PC-3 (cell line): ENCODE results near the gene PLA2G2A. TPM values are rescaled to one million over a fixed set of nuclear protein-coding genes. Genes with fewer than 3 reads are reported as not detected.

ENCODE experiments used
- ATAC-seq: fragments of 200-7000 bp; cut with Tn5 transposase; 2 replicates; pipeline ENCODE4 v1.9.1; 2020; ENCODE audit warnings: mild to moderate bottlenecking, moderate library complexity
- BruUV-seq: library from RNA; stranded (reverse); fragments of 400-500 nt; replicated peaks from 2 replicates; lab custom pipeline; 2021; lab: Mats Ljungman, UMichigan
- CTCF ChIA-PET: fragments of 300-600 bp; sonication (Branson Sonifier 250); formaldehyde crosslinking; loops from one replicate; lab custom pipeline; 2022; ENCODE audit warnings: antibody characterized with exemption; lab: Charles Lee
- POLR2A ChIA-PET: fragments of 300-600 bp; sonication (Branson Sonifier 250); formaldehyde crosslinking; loops from one replicate; lab custom pipeline; 2022; ENCODE audit warnings: antibody characterized with exemption; ENCODE audit not compliant: unreplicated experiment; lab: Charles Lee
- DNase-seq: peaks from one replicate; pipeline ENCODE4 v3.0.0-alpha.2; 2015
- H2AFZ ChIP-seq: fragments of 300-600 bp; sonication (generic); 2 replicates; pipeline ENCODE4 v1.6.0; 2016; ENCODE audit warnings: antibody characterized with exemption, low read length
- H3F3A ChIP-seq: fragments of 300-600 bp; sonication (generic); one replicate; pipeline ENCODE4 v1.6.0; 2017; ENCODE audit warnings: antibody characterized with exemption, low read length, control low read depth, mild to moderate bottlenecking; ENCODE audit not compliant: unreplicated experiment
- H3K27ac ChIP-seq: fragments of 300-600 bp; sonication (generic); 2 replicates; pipeline ENCODE4 v1.5.1; 2016; ENCODE audit warnings: mild to moderate bottlenecking, low read length
- H3K27me3 ChIP-seq: fragments of 300-600 bp; sonication (generic); 2 replicates; pipeline ENCODE4 v1.6.1; 2016; ENCODE audit warnings: low read length, mixed read lengths
- H3K36me3 ChIP-seq: fragments of 300-600 bp; sonication (generic); 2 replicates; pipeline ENCODE4 v1.6.1; 2016; ENCODE audit warnings: low read depth, mixed run types, low read length, mixed read lengths
- H3K4me1 ChIP-seq: fragments of 300-600 bp; sonication (generic); 2 replicates; pipeline ENCODE4 v1.5.1; 2016; ENCODE audit warnings: low read length; ENCODE audit not compliant: insufficient read depth
- H3K4me2 ChIP-seq: fragments of 300-600 bp; sonication (generic); 2 replicates; pipeline ENCODE4 v1.6.0; 2016; ENCODE audit warnings: low read length
- H3K4me3 ChIP-seq: fragments of 300-600 bp; sonication (generic); 2 replicates; pipeline ENCODE4 v1.5.1; 2016; ENCODE audit warnings: mild to moderate bottlenecking, low read length, mixed read lengths
- H3K79me2 ChIP-seq: fragments of 300-600 bp; sonication (generic); 2 replicates; pipeline ENCODE4 v1.6.1; 2017; ENCODE audit warnings: low read length, mixed read lengths
- H3K9ac ChIP-seq: fragments of 300-600 bp; sonication (generic); 2 replicates; pipeline ENCODE4 v1.6.0; 2016; ENCODE audit warnings: mild to moderate bottlenecking, low read length
- H3K9me2 ChIP-seq: fragments of 300-600 bp; sonication (generic); replicated peaks from 2 replicates; pipeline ENCODE4 v1.6.1; 2016; ENCODE audit warnings: mixed run types, low read length, mixed read lengths
- H3K9me3 ChIP-seq: fragments of 300-600 bp; sonication (generic); 2 replicates; pipeline ENCODE4 v1.6.1; 2016; ENCODE audit warnings: low read length, mixed read lengths
- H4K20me1 ChIP-seq: fragments of 300-600 bp; sonication (generic); 2 replicates; pipeline ENCODE4 v1.6.1; 2016; ENCODE audit warnings: low read length, mixed read lengths
- EZH2 ChIP-seq: fragments of 300-600 bp; sonication (generic); IDR thresholded peaks from one replicate; pipeline ENCODE4 v1.6.1; 2017; ENCODE audit warnings: antibody characterized with exemption, mild to moderate bottlenecking, low read length; ENCODE audit not compliant: unreplicated experiment
- EZH2phosphoT487 ChIP-seq: fragments of 300-600 bp; sonication (generic); IDR thresholded peaks from 2 replicates; pipeline ENCODE4 v1.6.1; 2018; ENCODE audit warnings: mild to moderate bottlenecking, antibody characterized with exemption, low read length, borderline replicate concordance
- intact Hi-C: fragments of 100-400 bp; cut with micrococcal nuclease; formaldehyde crosslinking; loops from 2 replicates; pipeline ENCODE4 v1.9.0; 2023
- total RNA-seq: library from RNA; depleted of rRNA; stranded (reverse); fragments of >200 nt; gene quantifications from 2 replicates; pipeline ENCODE4 v1.2.3, GENCODE V29; 2014
- TF ChIP-seq, protein P1 (sequence below): fragments of 300-600 bp; sonication (generic); conservative IDR thresholded peaks from 2 replicates; pipeline ENCODE4 v1.5.1; 2017; ENCODE audit warnings: antibody characterized with exemption, low read depth, mild to moderate bottlenecking, low read length

The PLA2G2A gene
- total RNA-seq, 1 experiment from 2014 or later: not detected

DNA sequence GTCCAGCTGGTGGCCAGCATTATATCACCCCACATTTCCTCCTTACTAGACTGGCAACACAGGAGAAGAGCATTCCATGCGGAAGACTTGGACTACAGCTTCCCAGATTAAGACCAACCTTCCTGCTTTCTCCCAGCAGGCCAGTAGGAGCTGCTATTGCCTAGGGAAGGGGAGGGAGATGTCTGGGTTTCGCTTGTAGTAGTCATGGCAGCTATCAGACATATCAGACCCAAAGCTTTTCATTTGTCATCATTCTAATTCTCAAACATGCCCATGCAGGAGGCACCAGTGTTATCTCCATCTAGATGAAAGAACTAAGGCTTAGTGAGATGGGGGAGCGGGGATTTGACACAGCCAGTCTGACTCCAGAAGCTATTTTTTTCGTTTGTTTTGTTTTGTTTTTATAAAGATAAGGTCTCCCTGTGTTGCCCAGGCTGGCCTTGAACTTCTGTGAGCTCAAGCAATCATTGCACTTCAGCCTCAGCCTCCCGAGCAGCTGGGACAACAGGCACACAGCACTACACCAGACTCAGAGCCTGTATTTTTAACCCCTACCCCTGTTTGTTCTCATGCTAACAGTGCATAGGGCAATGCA, 4.5 kb downstream of the PLA2G2A start:
- H3K4me3 ChIP-seq: no peak overlapping the region
- no peaks in the 10 kb centered on the region for H4K20me1 ChIP-seq
- H3K9me3 ChIP-seq: no peaks in the 10 kb centered on the region
- H3K79me2 ChIP-seq: no peaks in the 10 kb centered on the region
- no peak overlapping the region for H3K9ac ChIP-seq
- intact Hi-C loops: loop anchor here (1.0 to 5.0 kb wide), 4 partner anchors 56 to 177 kb away; no protein-coding TSS in a partner anchor
- peaks cover 7% of the 10 kb centered on the region for H3K4me1 ChIP-seq
- H3K27me3 ChIP-seq: no peaks in the 10 kb centered on the region
- no TSS peak for BruUV-seq
- H3K36me3 ChIP-seq: no peaks in the 10 kb centered on the region
- ATAC-seq (peak; percentile 95), DNase-seq (peak; percentile 83)
- TF ChIP-seq, protein P1, sequence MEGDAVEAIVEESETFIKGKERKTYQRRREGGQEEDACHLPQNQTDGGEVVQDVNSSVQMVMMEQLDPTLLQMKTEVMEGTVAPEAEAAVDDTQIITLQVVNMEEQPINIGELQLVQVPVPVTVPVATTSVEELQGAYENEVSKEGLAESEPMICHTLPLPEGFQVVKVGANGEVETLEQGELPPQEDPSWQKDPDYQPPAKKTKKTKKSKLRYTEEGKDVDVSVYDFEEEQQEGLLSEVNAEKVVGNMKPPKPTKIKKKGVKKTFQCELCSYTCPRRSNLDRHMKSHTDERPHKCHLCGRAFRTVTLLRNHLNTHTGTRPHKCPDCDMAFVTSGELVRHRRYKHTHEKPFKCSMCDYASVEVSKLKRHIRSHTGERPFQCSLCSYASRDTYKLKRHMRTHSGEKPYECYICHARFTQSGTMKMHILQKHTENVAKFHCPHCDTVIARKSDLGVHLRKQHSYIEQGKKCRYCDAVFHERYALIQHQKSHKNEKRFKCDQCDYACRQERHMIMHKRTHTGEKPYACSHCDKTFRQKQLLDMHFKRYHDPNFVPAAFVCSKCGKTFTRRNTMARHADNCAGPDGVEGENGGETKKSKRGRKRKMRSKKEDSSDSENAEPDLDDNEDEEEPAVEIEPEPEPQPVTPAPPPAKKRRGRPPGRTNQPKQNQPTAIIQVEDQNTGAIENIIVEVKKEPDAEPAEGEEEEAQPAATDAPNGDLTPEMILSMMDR: peak; percentile 93
- TF ChIP-seq EZH2 (no peak), EZH2phosphoT487 (no peak)
- no peak overlapping the region for H3K27ac ChIP-seq
- no peaks in the 10 kb centered on the region for H3F3A ChIP-seq
- ChIA-PET POLR2A (no interaction called here), CTCF (interaction anchor here (0.5 to 1.1 kb wide), 7 partner anchors 21 to 191 kb away, joined by 3 to 12 read pairs (median 3); no protein-coding TSS in a partner anchor)
- H2AFZ ChIP-seq: no peak overlapping the region
- no peaks in the 10 kb centered on the region for H3K9me2 ChIP-seq
- peak overlapping the region; percentile 20; the same call in 1 of the 2 replicates for H3K4me2 ChIP-seq

DNA sequence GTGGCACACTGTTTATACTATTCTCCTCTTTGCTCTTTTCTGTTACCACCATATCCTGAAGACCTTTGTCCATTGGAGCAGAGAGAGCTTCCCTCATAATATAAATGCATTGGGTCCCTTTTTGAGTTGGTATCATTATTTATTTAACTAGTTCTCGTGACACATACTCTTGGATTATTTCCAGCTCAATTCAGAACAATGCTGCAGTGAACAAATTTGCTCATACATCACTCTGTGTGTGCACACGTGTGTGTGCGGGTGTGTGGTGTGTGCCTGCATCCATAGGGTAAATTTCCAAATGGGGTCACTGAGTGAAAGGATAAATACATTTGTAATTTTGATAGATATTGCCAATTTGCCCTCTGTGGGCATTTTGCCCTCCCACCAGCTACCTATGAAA, 5.8 kb downstream of the PLA2G2A start:
- Histone ChIP-seq H3K27ac (no peak overlapping the region), H3K79me2 (no peaks in the 10 kb centered on the region), H3K4me2 (no peak overlapping the region), H3K4me1 (peaks cover 7% of the 10 kb centered on the region), H3F3A (no peaks in the 10 kb centered on the region), H3K9me3 (no peaks in the 10 kb centered on the region), H3K9ac (no peak overlapping the region), H3K9me2 (no peaks in the 10 kb centered on the region), H3K27me3 (no peaks in the 10 kb centered on the region), H3K36me3 (no peaks in the 10 kb centered on the region), H2AFZ (no peak overlapping the region), H4K20me1 (no peaks in the 10 kb centered on the region), H3K4me3 (no peak overlapping the region)
- ChIA-PET POLR2A (no interaction called here), CTCF (interaction anchor here (0.6 kb wide), 1 partner anchor 52 kb away, joined by 3 read pairs; no protein-coding TSS in a partner anchor)
- peak; percentile 10; the same call in 1 of the 2 replicates for ATAC-seq
- TF ChIP-seq EZH2phosphoT487 (no peak), EZH2 (no peak)
- TF ChIP-seq, protein P1: no peak
- peak; percentile 71 for DNase-seq
- intact Hi-C loops: loop anchor here (1.0 to 2.0 kb wide), 2 partner anchors 55 to 179 kb away; no protein-coding TSS in a partner anchor
- BruUV-seq: no TSS peak

- TF ChIP-seq, protein P1: no peak
- TF ChIP-seq EZH2 (no peak), EZH2phosphoT487 (no peak)
- DNase-seq (no peak), ATAC-seq (no peak)
- ChIA-PET POLR2A (no interaction called here), CTCF (no interaction called here)
- no peaks in the 10 kb centered on the region for H3F3A ChIP-seq
- H3K4me3 ChIP-seq: no peak overlapping the region
- no peak overlapping the region for H3K4me2 ChIP-seq
- no peaks in the 10 kb centered on the region for H3K79me2 ChIP-seq
- H3K36me3 ChIP-seq: no peaks in the 10 kb centered on the region
- H3K27ac ChIP-seq: no peak overlapping the region
- H3K9ac ChIP-seq: no peak overlapping the region
- intact Hi-C loops: no loop called here
- no peaks in the 10 kb centered on the region for H4K20me1 ChIP-seq
- H3K9me3 ChIP-seq: no peaks in the 10 kb centered on the region
- H3K9me2 ChIP-seq: no peaks in the 10 kb centered on the region
- no TSS peak for BruUV-seq
- H3K4me1 ChIP-seq: peaks cover 7% of the 10 kb centered on the region
- no peaks in the 10 kb centered on the region for H3K27me3 ChIP-seq
- H2AFZ ChIP-seq: no peak overlapping the region
Measured at GRCh38 chr1:19971664-19972063, 7.8 kb downstream of the PLA2G2A start.
